Karpas-422 (cell line): Measurements from ENCODE around the gene VPS45. TPM values are rescaled to one million over a fixed set of nuclear protein-coding genes. Genes with fewer than 3 reads are reported as not detected.
"Not testable (repeated sequence)": the region's sequence is repeated elsewhere in the genome, so short reads cannot be mapped to it uniquely, and the experiment has no call there.

Experiments used
- DNase-seq: peaks from one replicate; pipeline ENCODE4 v3.0.0-alpha.2; 2015
- H2AFZ ChIP-seq: fragments of 200-600 bp; sonication (generic); 2 replicates; pipeline ENCODE4 v1.6.1; 2014; ENCODE audit warnings: antibody characterized with exemption, low read length, mixed read lengths
- H3K27ac ChIP-seq: fragments of 200-600 bp; sonication (generic); 2 replicates; pipeline ENCODE4 v1.5.1; 2014; ENCODE audit warnings: mild to moderate bottlenecking, low read length, moderate library complexity
- H3K27me3 ChIP-seq: fragments of 200-600 bp; sonication (generic); 2 replicates; pipeline ENCODE4 v1.6.1; 2014; ENCODE audit warnings: low read length, mixed read lengths
- H3K36me3 ChIP-seq: fragments of 200-600 bp; sonication (generic); 2 replicates; pipeline ENCODE4 v1.6.1; 2014; ENCODE audit warnings: low read length, mixed read lengths; ENCODE audit not compliant: insufficient read depth
- H3K4me1 ChIP-seq: fragments of 200-600 bp; sonication (generic); 2 replicates; pipeline ENCODE4 v1.6.1; 2014; ENCODE audit warnings: mild to moderate bottlenecking, low read length, mixed read lengths
- H3K4me2 ChIP-seq: fragments of 200-600 bp; sonication (generic); 2 replicates; pipeline ENCODE4 v1.6.1; 2014; ENCODE audit warnings: low read length, low read depth, mild to moderate bottlenecking; ENCODE audit not compliant: poor library complexity, severe bottlenecking
- H3K4me3 ChIP-seq: fragments of 200-600 bp; sonication (generic); 2 replicates; pipeline ENCODE4 v1.5.1; 2014; ENCODE audit warnings: mild to moderate bottlenecking, antibody characterized with exemption, low read length, mixed read lengths
- H3K79me2 ChIP-seq: fragments of 200-600 bp; sonication (generic); 2 replicates; pipeline ENCODE4 v1.6.1; 2014; ENCODE audit warnings: mild to moderate bottlenecking, low read length, mixed read lengths
- H3K9ac ChIP-seq: fragments of 200-600 bp; sonication (generic); 2 replicates; pipeline ENCODE4 v1.6.0; 2014; ENCODE audit warnings: low read length
- H3K9me2 ChIP-seq: fragments of 200-600 bp; sonication (generic), shearing (Covaris generic); replicated peaks from 2 replicates; pipeline ENCODE4 v1.6.0; 2014; ENCODE audit warnings: mild to moderate bottlenecking, low read length, moderate library complexity; ENCODE audit not compliant: insufficient read depth
- H3K9me3 ChIP-seq: fragments of 300-700, 200-600 bp; sonication (generic); 2 replicates; pipeline ENCODE4 v1.6.1; 2014; ENCODE audit warnings: low read length, mixed read lengths
- H4K20me1 ChIP-seq: fragments of 200-600 bp; sonication (generic); 2 replicates; pipeline ENCODE4 v1.6.1; 2014; ENCODE audit warnings: mild to moderate bottlenecking, antibody characterized with exemption, low read length, low read depth; ENCODE audit not compliant: insufficient read depth
- total RNA-seq: library from RNA; depleted of rRNA; stranded (reverse); fragments of >200 nt; shearing (Covaris generic); gene quantifications from 2 replicates; pipeline ENCODE4 v1.2.3, GENCODE V29; 2014; ENCODE audit warnings: low replicate concordance

VPS45 gene
- total RNA-seq, 1 experiment from 2014 or later, result 39.0 TPM

GRCh38 chr1:150138044-150138443, 70.5 kb downstream of the VPS45 start:
- no peak overlapping the region for H3K27ac ChIP-seq
- no peak for DNase-seq
- no peaks in the 10 kb centered on the region for H3K9me3 ChIP-seq
- no peaks in the 10 kb centered on the region for H3K36me3 ChIP-seq
- H3K4me2 ChIP-seq, result no peak overlapping the region
- no peaks in the 10 kb centered on the region for H3K4me1 ChIP-seq
- no peak overlapping the region for H2AFZ ChIP-seq
- no peaks in the 10 kb centered on the region for H3K79me2 ChIP-seq
- H3K9ac ChIP-seq, result no peak overlapping the region
- H3K4me3 ChIP-seq, result no peak overlapping the region
- no peaks in the 10 kb centered on the region for H3K27me3 ChIP-seq
- H3K9me2 ChIP-seq, result no peaks in the 10 kb centered on the region
- no peaks in the 10 kb centered on the region for H4K20me1 ChIP-seq

GRCh38 chr1:150141452-150141851, 73.9 kb downstream of the VPS45 start:
- no peaks in the 10 kb centered on the region for H3K36me3 ChIP-seq
- no peaks in the 10 kb centered on the region for H3K9me3 ChIP-seq
- H3K9me2 ChIP-seq, result no peaks in the 10 kb centered on the region
- DNase-seq, result no peak
- no peaks in the 10 kb centered on the region for H3K4me1 ChIP-seq
- no peak overlapping the region for H3K9ac ChIP-seq
- H3K79me2 ChIP-seq, result no peaks in the 10 kb centered on the region
- no peaks in the 10 kb centered on the region for H4K20me1 ChIP-seq
- H3K4me3 ChIP-seq, result no peak overlapping the region
- no peak overlapping the region for H3K4me2 ChIP-seq
- no peak overlapping the region for H3K27ac ChIP-seq
- no peak overlapping the region for H2AFZ ChIP-seq
- H3K27me3 ChIP-seq, result no peaks in the 10 kb centered on the region

- no peaks in the 10 kb centered on the region for H3K9me3 ChIP-seq
- H3K36me3 ChIP-seq, result no peaks in the 10 kb centered on the region
- no peaks in the 10 kb centered on the region for H3K27me3 ChIP-seq
- H4K20me1 ChIP-seq, result no peaks in the 10 kb centered on the region
- H3K4me3 ChIP-seq, result no peak overlapping the region
- no peaks in the 10 kb centered on the region for H3K79me2 ChIP-seq
- H3K27ac ChIP-seq, result no peak overlapping the region
- DNase-seq, result no peak
- no peak overlapping the region for H3K4me2 ChIP-seq
- H3K9me2 ChIP-seq, result no peaks in the 10 kb centered on the region
- H2AFZ ChIP-seq, result no peak overlapping the region
- no peak overlapping the region for H3K9ac ChIP-seq
- no peaks in the 10 kb centered on the region for H3K4me1 ChIP-seq
These were observed 74.5 kb downstream of the VPS45 start for GRCh38 chr1:150142083-150142482.

GRCh38 chr1:150144606-150145005, 77.0 kb downstream of the VPS45 start:
- no peak overlapping the region for H3K4me2 ChIP-seq
- H3K9me2 ChIP-seq, result no peaks in the 10 kb centered on the region
- H3K36me3 ChIP-seq, result no peaks in the 10 kb centered on the region
- no peak overlapping the region for H2AFZ ChIP-seq
- H4K20me1 ChIP-seq, result no peaks in the 10 kb centered on the region
- H3K9me3 ChIP-seq, result no peaks in the 10 kb centered on the region
- H3K4me1 ChIP-seq, result peaks cover 6% of the 10 kb centered on the region
- H3K79me2 ChIP-seq, result no peaks in the 10 kb centered on the region
- DNase-seq, result no peak
- no peaks in the 10 kb centered on the region for H3K27me3 ChIP-seq
- H3K9ac ChIP-seq, result no peak overlapping the region
- no peak overlapping the region for H3K27ac ChIP-seq
- H3K4me3 ChIP-seq, result no peak overlapping the region

GRCh38 chr1:150146016-150146415, 78.4 kb downstream of the VPS45 start:
- not testable (repeated sequence) for H3K27ac ChIP-seq, H4K20me1 ChIP-seq, H2AFZ ChIP-seq, H3K9ac ChIP-seq, H3K79me2 ChIP-seq, H3K4me3 ChIP-seq, H3K4me2 ChIP-seq, H3K9me3 ChIP-seq, H3K36me3 ChIP-seq, H3K9me2 ChIP-seq, DNase-seq, H3K27me3 ChIP-seq
- peaks cover 13% of the 10 kb centered on the region for H3K4me1 ChIP-seq

GRCh38 chr1:150146849-150147542, 79.4 kb downstream of the VPS45 start:
- Histone ChIP-seq H3K36me3 (no peaks in the 10 kb centered on the region), H3K9me2 (no peaks in the 10 kb centered on the region), H3K27ac (no peak overlapping the region), H3K9ac (no peak overlapping the region), H3K27me3 (no peaks in the 10 kb centered on the region), H4K20me1 (no peaks in the 10 kb centered on the region), H2AFZ (no peak overlapping the region), H3K9me3 (no peaks in the 10 kb centered on the region), H3K4me3 (no peak overlapping the region), H3K4me2 (no peak overlapping the region), H3K79me2 (no peaks in the 10 kb centered on the region), H3K4me1 (peaks cover 17% of the 10 kb centered on the region)
- DNase-seq, result no peak

GRCh38 chr1:150148837-150149270, 81.3 kb downstream of the VPS45 start:
- no peaks in the 10 kb centered on the region for H3K79me2 ChIP-seq
- H3K27me3 ChIP-seq, result no peaks in the 10 kb centered on the region
- H4K20me1 ChIP-seq, result no peaks in the 10 kb centered on the region
- peak overlapping the region; percentile 90 for H3K4me2 ChIP-seq
- H3K4me3 ChIP-seq, result no peak overlapping the region; the same call in 1 of the 2 replicates
- 0 out of 2 replicates have a peak overlapping the region, but pooled peaks have one; percentile 91 for H2AFZ ChIP-seq
- H3K27ac ChIP-seq, result no peak overlapping the region
- H3K9ac ChIP-seq, result peak overlapping the region; percentile 67; the same call in 1 of the 2 replicates
- no peaks in the 10 kb centered on the region for H3K9me2 ChIP-seq
- no peaks in the 10 kb centered on the region for H3K36me3 ChIP-seq
- no peaks in the 10 kb centered on the region for H3K9me3 ChIP-seq
- DNase-seq, result no peak
- H3K4me1 ChIP-seq, result peaks cover 17% of the 10 kb centered on the region

GRCh38 chr1:150149271-150150132, 81.9 kb downstream of the VPS45 start, which contains the start of gene PLEKHO1:
Gene PLEKHO1 (plus strand): TSS chr1:150149916. CDS start chr1:150150258, 342 bp downstream.
- H3K9me3 ChIP-seq, result no peaks in the 10 kb centered on the region
- H3K9me2 ChIP-seq, result no peaks in the 10 kb centered on the region
- peak within 1 kb of the TSS; percentile 70 for H3K4me3 ChIP-seq
- no peaks in the 10 kb centered on the region for H3K36me3 ChIP-seq
- peak within 1 kb of the TSS; percentile 67 for H3K9ac ChIP-seq
- H3K4me2 ChIP-seq, result peak within 1 kb of the TSS; percentile 90
- peak within 1 kb of the TSS; percentile 91 for H2AFZ ChIP-seq
- no peaks in the 10 kb centered on the region for H3K79me2 ChIP-seq
- peak; percentile 71 for DNase-seq
- no peak within 1 kb of the TSS for H3K27ac ChIP-seq
- H3K27me3 ChIP-seq, result no peaks in the 10 kb centered on the region
- peaks cover 17% of the 10 kb centered on the region for H3K4me1 ChIP-seq
- H4K20me1 ChIP-seq, result no peaks in the 10 kb centered on the region
